PC-3 (cell line): ENCODE results near the gene ZNF496. TPM values are rescaled to one million over a fixed set of nuclear protein-coding genes. Genes with fewer than 3 reads are reported as not detected.

Source experiments
- ATAC-seq: fragments of 200-7000 bp; cut with Tn5 transposase; 2 replicates; pipeline ENCODE4 v1.9.1; 2020; ENCODE audit warnings: mild to moderate bottlenecking, moderate library complexity
- BruUV-seq: library from RNA; stranded (reverse); fragments of 400-500 nt; replicated peaks from 2 replicates; lab custom pipeline; 2021; lab: Mats Ljungman, UMichigan
- CTCF ChIA-PET: fragments of 300-600 bp; sonication (Branson Sonifier 250); formaldehyde crosslinking; loops from one replicate; lab custom pipeline; 2022; ENCODE audit warnings: antibody characterized with exemption; lab: Charles Lee
- POLR2A ChIA-PET: fragments of 300-600 bp; sonication (Branson Sonifier 250); formaldehyde crosslinking; loops from one replicate; lab custom pipeline; 2022; ENCODE audit warnings: antibody characterized with exemption; ENCODE audit not compliant: unreplicated experiment; lab: Charles Lee
- DNase-seq: peaks from one replicate; pipeline ENCODE4 v3.0.0-alpha.2; 2015
- H2AFZ ChIP-seq: fragments of 300-600 bp; sonication (generic); 2 replicates; pipeline ENCODE4 v1.6.0; 2016; ENCODE audit warnings: antibody characterized with exemption, low read length
- H3F3A ChIP-seq: fragments of 300-600 bp; sonication (generic); one replicate; pipeline ENCODE4 v1.6.0; 2017; ENCODE audit warnings: antibody characterized with exemption, low read length, control low read depth, mild to moderate bottlenecking; ENCODE audit not compliant: unreplicated experiment
- H3K27ac ChIP-seq: fragments of 300-600 bp; sonication (generic); 2 replicates; pipeline ENCODE4 v1.5.1; 2016; ENCODE audit warnings: mild to moderate bottlenecking, low read length
- H3K27me3 ChIP-seq: fragments of 300-600 bp; sonication (generic); 2 replicates; pipeline ENCODE4 v1.6.1; 2016; ENCODE audit warnings: low read length, mixed read lengths
- H3K36me3 ChIP-seq: fragments of 300-600 bp; sonication (generic); 2 replicates; pipeline ENCODE4 v1.6.1; 2016; ENCODE audit warnings: low read depth, mixed run types, low read length, mixed read lengths
- H3K4me1 ChIP-seq: fragments of 300-600 bp; sonication (generic); 2 replicates; pipeline ENCODE4 v1.5.1; 2016; ENCODE audit warnings: low read length; ENCODE audit not compliant: insufficient read depth
- H3K4me2 ChIP-seq: fragments of 300-600 bp; sonication (generic); 2 replicates; pipeline ENCODE4 v1.6.0; 2016; ENCODE audit warnings: low read length
- H3K4me3 ChIP-seq: fragments of 300-600 bp; sonication (generic); 2 replicates; pipeline ENCODE4 v1.5.1; 2016; ENCODE audit warnings: mild to moderate bottlenecking, low read length, mixed read lengths
- H3K79me2 ChIP-seq: fragments of 300-600 bp; sonication (generic); 2 replicates; pipeline ENCODE4 v1.6.1; 2017; ENCODE audit warnings: low read length, mixed read lengths
- H3K9ac ChIP-seq: fragments of 300-600 bp; sonication (generic); 2 replicates; pipeline ENCODE4 v1.6.0; 2016; ENCODE audit warnings: mild to moderate bottlenecking, low read length
- H3K9me2 ChIP-seq: fragments of 300-600 bp; sonication (generic); replicated peaks from 2 replicates; pipeline ENCODE4 v1.6.1; 2016; ENCODE audit warnings: mixed run types, low read length, mixed read lengths
- H3K9me3 ChIP-seq: fragments of 300-600 bp; sonication (generic); 2 replicates; pipeline ENCODE4 v1.6.1; 2016; ENCODE audit warnings: low read length, mixed read lengths
- H4K20me1 ChIP-seq: fragments of 300-600 bp; sonication (generic); 2 replicates; pipeline ENCODE4 v1.6.1; 2016; ENCODE audit warnings: low read length, mixed read lengths
- EZH2 ChIP-seq: fragments of 300-600 bp; sonication (generic); IDR thresholded peaks from one replicate; pipeline ENCODE4 v1.6.1; 2017; ENCODE audit warnings: antibody characterized with exemption, mild to moderate bottlenecking, low read length; ENCODE audit not compliant: unreplicated experiment
- EZH2phosphoT487 ChIP-seq: fragments of 300-600 bp; sonication (generic); IDR thresholded peaks from 2 replicates; pipeline ENCODE4 v1.6.1; 2018; ENCODE audit warnings: mild to moderate bottlenecking, antibody characterized with exemption, low read length, borderline replicate concordance
- intact Hi-C: fragments of 100-400 bp; cut with micrococcal nuclease; formaldehyde crosslinking; loops from 2 replicates; pipeline ENCODE4 v1.9.0; 2023
- total RNA-seq: library from RNA; depleted of rRNA; stranded (reverse); fragments of >200 nt; gene quantifications from 2 replicates; pipeline ENCODE4 v1.2.3, GENCODE V29; 2014
- TF ChIP-seq, protein P1 (sequence below): fragments of 300-600 bp; sonication (generic); conservative IDR thresholded peaks from 2 replicates; pipeline ENCODE4 v1.5.1; 2017; ENCODE audit warnings: antibody characterized with exemption, low read depth, mild to moderate bottlenecking, low read length

ZNF496 gene
- total RNA-seq, 1 experiment from 2014 or later = 79.4 TPM

DNA sequence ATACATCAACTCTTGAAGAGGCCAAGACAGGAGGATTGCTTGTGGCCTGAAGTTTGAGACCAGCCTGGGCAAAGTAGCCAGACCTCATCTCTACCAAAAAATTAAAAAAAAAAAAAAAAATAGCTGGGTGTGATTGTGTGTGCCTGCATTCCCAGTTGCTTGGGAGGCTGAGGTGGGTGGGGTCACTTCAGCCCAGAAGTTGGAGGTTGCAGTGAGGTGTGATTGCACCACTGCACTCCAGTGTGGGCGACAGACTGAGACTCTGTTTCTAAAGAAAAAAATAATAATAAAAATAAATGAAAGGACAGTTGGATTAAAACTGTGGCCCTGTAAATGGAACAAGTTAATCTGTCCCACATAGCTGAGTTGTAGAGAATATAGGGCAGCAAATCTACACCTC, 18.9 kb upstream of the ZNF496 start:
- no TSS peak for BruUV-seq
- no peak for DNase-seq
- Histone ChIP-seq H3K4me2 (no peak overlapping the region), H3K27ac (no peak overlapping the region), H3K79me2 (no peaks in the 10 kb centered on the region), H3K9ac (no peak overlapping the region), H3K4me1 (peaks cover 7% of the 10 kb centered on the region), H3K4me3 (no peak overlapping the region), H4K20me1 (no peaks in the 10 kb centered on the region), H3K9me2 (no peaks in the 10 kb centered on the region), H3K9me3 (no peaks in the 10 kb centered on the region), H2AFZ (no peak overlapping the region), H3K27me3 (no peaks in the 10 kb centered on the region), H3F3A (no peaks in the 10 kb centered on the region), H3K36me3 (no peaks in the 10 kb centered on the region)
- ATAC-seq = no peak
- CTCF ChIA-PET = interaction anchor here (0.6 kb wide), 1 partner anchor 10 kb away, joined by 3 read pairs; no protein-coding TSS in a partner anchor
- intact Hi-C loops = no loop called here
- POLR2A ChIA-PET = no interaction called here
- TF ChIP-seq, protein P1, sequence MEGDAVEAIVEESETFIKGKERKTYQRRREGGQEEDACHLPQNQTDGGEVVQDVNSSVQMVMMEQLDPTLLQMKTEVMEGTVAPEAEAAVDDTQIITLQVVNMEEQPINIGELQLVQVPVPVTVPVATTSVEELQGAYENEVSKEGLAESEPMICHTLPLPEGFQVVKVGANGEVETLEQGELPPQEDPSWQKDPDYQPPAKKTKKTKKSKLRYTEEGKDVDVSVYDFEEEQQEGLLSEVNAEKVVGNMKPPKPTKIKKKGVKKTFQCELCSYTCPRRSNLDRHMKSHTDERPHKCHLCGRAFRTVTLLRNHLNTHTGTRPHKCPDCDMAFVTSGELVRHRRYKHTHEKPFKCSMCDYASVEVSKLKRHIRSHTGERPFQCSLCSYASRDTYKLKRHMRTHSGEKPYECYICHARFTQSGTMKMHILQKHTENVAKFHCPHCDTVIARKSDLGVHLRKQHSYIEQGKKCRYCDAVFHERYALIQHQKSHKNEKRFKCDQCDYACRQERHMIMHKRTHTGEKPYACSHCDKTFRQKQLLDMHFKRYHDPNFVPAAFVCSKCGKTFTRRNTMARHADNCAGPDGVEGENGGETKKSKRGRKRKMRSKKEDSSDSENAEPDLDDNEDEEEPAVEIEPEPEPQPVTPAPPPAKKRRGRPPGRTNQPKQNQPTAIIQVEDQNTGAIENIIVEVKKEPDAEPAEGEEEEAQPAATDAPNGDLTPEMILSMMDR = no peak
- TF ChIP-seq EZH2 (no peak), EZH2phosphoT487 (no peak)

DNA sequence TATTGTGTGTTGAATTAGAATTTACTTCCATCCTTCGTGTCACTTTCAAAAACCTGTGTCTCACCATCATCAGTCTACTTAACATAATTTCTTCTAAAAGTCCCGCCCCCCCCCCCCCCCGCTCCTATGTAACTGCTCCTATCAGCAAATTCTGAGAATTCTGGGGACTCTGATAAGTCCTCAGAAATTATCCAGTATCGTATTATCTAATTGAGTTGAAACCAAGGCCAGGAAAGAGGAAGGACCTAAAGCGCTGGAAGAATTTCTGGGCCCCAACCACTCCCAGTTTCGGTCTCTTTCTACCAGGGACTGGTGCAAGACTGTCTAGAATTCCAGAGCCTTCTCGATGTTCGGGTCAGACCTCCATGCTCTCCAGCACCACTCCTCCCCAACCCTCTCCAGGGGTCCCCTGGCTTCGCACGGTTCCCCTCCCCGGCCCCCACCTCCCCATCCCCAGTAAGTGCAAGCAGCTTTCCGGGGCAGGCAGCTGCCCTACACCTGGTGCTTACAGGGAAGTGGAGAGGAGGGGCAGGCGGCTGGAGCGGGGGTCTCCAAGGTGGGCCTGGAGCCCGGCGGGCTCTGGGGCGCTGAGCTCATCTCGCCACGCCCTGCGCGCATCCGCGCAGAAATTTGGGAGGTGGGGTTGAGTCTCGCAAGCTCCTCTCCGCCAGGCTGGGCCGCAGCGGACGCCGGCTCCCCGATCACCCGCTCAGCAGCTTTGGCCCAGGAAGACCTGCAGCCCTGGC, 16.0 kb upstream of the ZNF496 start:
- H3K9me2 ChIP-seq = no peaks in the 10 kb centered on the region
- H3K27ac ChIP-seq = no peak overlapping the region
- no peaks in the 10 kb centered on the region for H4K20me1 ChIP-seq
- H3F3A ChIP-seq = no peaks in the 10 kb centered on the region
- intact Hi-C loops = no loop called here
- no peaks in the 10 kb centered on the region for H3K27me3 ChIP-seq
- BruUV-seq = no TSS peak
- no peaks in the 10 kb centered on the region for H3K36me3 ChIP-seq
- POLR2A ChIA-PET = no interaction called here
- no peak for DNase-seq
- H3K4me2 ChIP-seq = no peak overlapping the region
- H3K79me2 ChIP-seq = no peaks in the 10 kb centered on the region
- peaks cover 15% of the 10 kb centered on the region for H3K4me1 ChIP-seq
- no peak overlapping the region for H2AFZ ChIP-seq
- CTCF ChIA-PET = no interaction called here
- TF ChIP-seq, protein P1 = no peak
- no peak for TF ChIP-seq EZH2
- TF ChIP-seq EZH2phosphoT487 = no peak
- no peaks in the 10 kb centered on the region for H3K9me3 ChIP-seq
- ATAC-seq = no peak
- no peak overlapping the region for H3K9ac ChIP-seq
- no peak overlapping the region for H3K4me3 ChIP-seq

DNA sequence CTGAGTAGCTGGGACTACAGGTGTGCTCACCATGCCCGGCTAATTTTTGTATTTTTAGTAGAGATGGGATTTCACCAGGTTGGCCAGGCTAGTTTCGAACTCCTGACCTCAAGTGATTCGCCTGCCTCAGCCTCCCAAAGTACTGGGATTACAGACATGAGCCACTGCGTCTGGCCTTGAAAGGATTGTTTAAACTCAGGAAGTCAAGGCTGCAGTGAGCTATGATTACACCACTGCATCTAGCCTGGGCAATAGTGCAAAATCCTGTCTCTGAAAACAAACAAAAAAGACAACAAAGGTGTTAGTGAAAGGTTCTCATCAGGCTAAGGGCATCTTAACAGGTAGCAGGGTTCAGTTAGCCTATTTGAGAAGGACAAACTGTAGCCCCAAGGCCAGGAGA, 14.2 kb upstream of the ZNF496 start:
- Histone ChIP-seq H4K20me1 (no peaks in the 10 kb centered on the region), H3K27ac (no peak overlapping the region), H3K36me3 (peaks cover 3% of the 10 kb centered on the region; the same call in 1 of the 2 replicates), H3K9me2 (no peaks in the 10 kb centered on the region), H3K79me2 (no peaks in the 10 kb centered on the region), H3K4me2 (no peak overlapping the region), H2AFZ (no peak overlapping the region), H3K4me3 (no peak overlapping the region), H3F3A (no peaks in the 10 kb centered on the region), H3K9ac (no peak overlapping the region), H3K9me3 (no peaks in the 10 kb centered on the region), H3K27me3 (no peaks in the 10 kb centered on the region), H3K4me1 (peaks cover 12% of the 10 kb centered on the region)
- POLR2A ChIA-PET = no interaction called here
- CTCF ChIA-PET = no interaction called here
- ATAC-seq = no peak
- no TSS peak for BruUV-seq
- intact Hi-C loops = no loop called here
- DNase-seq = no peak
- no peak for TF ChIP-seq EZH2phosphoT487
